Measurements from ENCODE around the gene CPE. TPM values are rescaled to one million over a fixed set of nuclear protein-coding genes. Genes with fewer than 3 reads are reported as not detected.

CPE gene
- polyA plus RNA-seq, 1 of the 3 experiments (the other 2 are of a cell fraction) = 18.2 TPM

DNA sequence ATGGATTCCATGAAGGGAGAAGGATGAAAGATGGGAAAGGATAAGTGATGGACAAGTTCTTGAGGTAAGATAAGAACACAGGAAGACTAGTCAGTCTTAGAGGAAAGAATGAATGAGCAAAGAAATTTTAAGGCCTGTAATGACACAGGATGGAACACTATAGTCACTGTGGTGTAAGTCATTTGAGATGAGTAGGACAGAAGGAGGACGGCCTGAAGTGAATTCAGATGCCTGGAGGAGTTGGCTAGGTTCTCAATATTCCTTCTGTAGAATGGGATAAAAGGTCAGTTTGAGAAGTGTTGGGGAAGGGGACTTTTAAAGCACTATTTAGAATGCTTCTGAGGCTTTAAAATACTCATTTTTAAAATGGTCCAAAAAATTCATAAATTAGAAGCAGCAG, 47.4 kb upstream of the CPE start (continued):
- no peak for TF ChIP-seq TCF12 (IDR thresholded peaks at IDR 0.05)
- TF ChIP-seq JUND (IDR thresholded peaks at IDR 0.05) = no peak
- TF ChIP-seq GATA2 (CRISPR knock-in tag; IDR thresholded peaks at IDR 0.05) = no peak
- TF ChIP-seq MXI1 (IDR thresholded peaks at IDR 0.05; ENCODE audit: low read depth, low read length) = no peak
- TF ChIP-seq SMC3 (IDR thresholded peaks at IDR 0.05; ENCODE audit: low read depth, low read length) = no peak
- no peak for TF ChIP-seq TEAD4 (IDR thresholded peaks at IDR 0.05; ENCODE audit: borderline replicate concordance, insufficient read depth)
- no peak for TF ChIP-seq EZH2phosphoT487 (IDR thresholded peaks at IDR 0.05; ENCODE audit: borderline replicate concordance, low read depth)

DNA sequence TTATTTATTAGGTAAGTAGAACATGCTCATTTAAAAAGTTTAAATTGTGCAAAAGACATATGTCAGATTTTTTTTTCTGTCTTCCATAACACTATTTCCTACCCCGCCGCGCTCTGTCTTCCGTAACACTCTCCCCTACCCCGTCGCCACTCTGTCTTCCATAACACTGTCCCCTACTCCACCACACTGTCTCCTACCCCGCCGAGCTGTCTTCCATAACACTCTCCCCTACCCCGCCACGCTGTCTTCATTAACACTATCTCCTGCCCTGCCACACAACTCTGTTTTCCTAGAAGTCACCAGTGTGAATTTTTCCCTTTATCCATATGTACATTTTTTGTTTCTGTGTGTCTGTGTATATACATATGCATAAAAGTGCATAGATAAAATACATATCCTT, 47.0 kb upstream of the CPE start:
- Histone ChIP-seq H3K9ac (no peak overlapping the region), H3K4me2 (no peak overlapping the region), H3K9me3 (no peaks in the 10 kb centered on the region), H3K4me1 (ENCODE audit: control insufficient read depth in 1 of 2, insufficient read depth in 2 of 2, low read depth in 1 of 2, low read length in 1 of 2) (peaks cover 0 to 14% of the 10 kb centered on the region in 2 experiments; a peak in 2 of 4 replicates), H3K27ac (ENCODE audit: low read depth in 2 of 2, low read length in 1 of 2) (no peak overlapping the region), H3K36me3 (replicated peaks in 1 of 2; ENCODE audit: control insufficient read depth in 1 of 2, insufficient read depth in 2 of 2, low read length in 1 of 2) (peaks cover 10 to 41% of the 10 kb centered on the region in 2 experiments), H2AFZ (ENCODE audit: low read depth) (no peak overlapping the region), H3K9me2 (no peaks in the 10 kb centered on the region), H3K4me3 (ENCODE audit: low read depth in 2 of 2, low read length in 1 of 2) (no peak overlapping the region), H3F3A (replicated peaks; ENCODE audit: insufficient read depth) (no peaks in the 10 kb centered on the region), H3K27me3 (ENCODE audit: insufficient read depth) (no peaks in the 10 kb centered on the region), H3K79me2 (ENCODE audit: insufficient read depth) (peaks cover 61% of the 10 kb centered on the region), H4K20me1 (ENCODE audit: insufficient read depth) (no peaks in the 10 kb centered on the region)
- DNase-seq = no peak
- TF ChIP-seq ELF1 (IDR thresholded peaks at IDR 0.05) = no peak
- TF ChIP-seq, protein P1, sequence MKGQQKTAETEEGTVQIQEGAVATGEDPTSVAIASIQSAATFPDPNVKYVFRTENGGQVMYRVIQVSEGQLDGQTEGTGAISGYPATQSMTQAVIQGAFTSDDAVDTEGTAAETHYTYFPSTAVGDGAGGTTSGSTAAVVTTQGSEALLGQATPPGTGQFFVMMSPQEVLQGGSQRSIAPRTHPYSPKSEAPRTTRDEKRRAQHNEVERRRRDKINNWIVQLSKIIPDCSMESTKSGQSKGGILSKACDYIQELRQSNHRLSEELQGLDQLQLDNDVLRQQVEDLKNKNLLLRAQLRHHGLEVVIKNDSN (IDR thresholded peaks at IDR 0.05; ENCODE audit: borderline replicate concordance, low read depth) = no peak
- TF ChIP-seq, protein P2, sequence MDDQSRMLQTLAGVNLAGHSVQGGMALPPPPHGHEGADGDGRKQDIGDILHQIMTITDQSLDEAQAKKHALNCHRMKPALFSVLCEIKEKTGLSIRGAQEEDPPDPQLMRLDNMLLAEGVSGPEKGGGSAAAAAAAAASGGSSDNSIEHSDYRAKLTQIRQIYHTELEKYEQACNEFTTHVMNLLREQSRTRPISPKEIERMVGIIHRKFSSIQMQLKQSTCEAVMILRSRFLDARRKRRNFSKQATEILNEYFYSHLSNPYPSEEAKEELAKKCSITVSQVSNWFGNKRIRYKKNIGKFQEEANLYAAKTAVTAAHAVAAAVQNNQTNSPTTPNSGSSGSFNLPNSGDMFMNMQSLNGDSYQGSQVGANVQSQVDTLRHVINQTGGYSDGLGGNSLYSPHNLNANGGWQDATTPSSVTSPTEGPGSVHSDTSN (IDR thresholded peaks at IDR 0.05) = no peak
- TF ChIP-seq FOXM1 (IDR thresholded peaks at IDR 0.05; ENCODE audit: low read depth) = no peak
- no peak for TF ChIP-seq RFX5 (IDR thresholded peaks at IDR 0.05; ENCODE audit: low read length)
- TF ChIP-seq YY1 (IDR thresholded peaks at IDR 0.05; ENCODE audit: low read depth) = no peak
- TF ChIP-seq, protein P3, sequence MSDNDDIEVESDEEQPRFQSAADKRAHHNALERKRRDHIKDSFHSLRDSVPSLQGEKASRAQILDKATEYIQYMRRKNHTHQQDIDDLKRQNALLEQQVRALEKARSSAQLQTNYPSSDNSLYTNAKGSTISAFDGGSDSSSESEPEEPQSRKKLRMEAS (IDR thresholded peaks at IDR 0.05; ENCODE audit: low read depth) = no peak
- TF ChIP-seq MEF2A (IDR thresholded peaks at IDR 0.05; ENCODE audit: borderline replicate concordance, low read depth) = no peak
- TF ChIP-seq, protein P4, sequence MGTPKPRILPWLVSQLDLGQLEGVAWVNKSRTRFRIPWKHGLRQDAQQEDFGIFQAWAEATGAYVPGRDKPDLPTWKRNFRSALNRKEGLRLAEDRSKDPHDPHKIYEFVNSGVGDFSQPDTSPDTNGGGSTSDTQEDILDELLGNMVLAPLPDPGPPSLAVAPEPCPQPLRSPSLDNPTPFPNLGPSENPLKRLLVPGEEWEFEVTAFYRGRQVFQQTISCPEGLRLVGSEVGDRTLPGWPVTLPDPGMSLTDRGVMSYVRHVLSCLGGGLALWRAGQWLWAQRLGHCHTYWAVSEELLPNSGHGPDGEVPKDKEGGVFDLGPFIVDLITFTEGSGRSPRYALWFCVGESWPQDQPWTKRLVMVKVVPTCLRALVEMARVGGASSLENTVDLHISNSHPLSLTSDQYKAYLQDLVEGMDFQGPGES (IDR thresholded peaks at IDR 0.05; ENCODE audit: low read depth, low read length) = no peak
- TF ChIP-seq RAD21 (IDR thresholded peaks at IDR 0.05; ENCODE audit: low read length) = no peak
- TF ChIP-seq FOXJ3 (CRISPR knock-in tag; IDR thresholded peaks at IDR 0.05) = no peak
- TF ChIP-seq EP300 (IDR thresholded peaks at IDR 0.05; ENCODE audit: borderline replicate concordance in 1 of 2, low read depth in 1 of 2, low read length in 1 of 2) = no peak
- TF ChIP-seq, protein P5, sequence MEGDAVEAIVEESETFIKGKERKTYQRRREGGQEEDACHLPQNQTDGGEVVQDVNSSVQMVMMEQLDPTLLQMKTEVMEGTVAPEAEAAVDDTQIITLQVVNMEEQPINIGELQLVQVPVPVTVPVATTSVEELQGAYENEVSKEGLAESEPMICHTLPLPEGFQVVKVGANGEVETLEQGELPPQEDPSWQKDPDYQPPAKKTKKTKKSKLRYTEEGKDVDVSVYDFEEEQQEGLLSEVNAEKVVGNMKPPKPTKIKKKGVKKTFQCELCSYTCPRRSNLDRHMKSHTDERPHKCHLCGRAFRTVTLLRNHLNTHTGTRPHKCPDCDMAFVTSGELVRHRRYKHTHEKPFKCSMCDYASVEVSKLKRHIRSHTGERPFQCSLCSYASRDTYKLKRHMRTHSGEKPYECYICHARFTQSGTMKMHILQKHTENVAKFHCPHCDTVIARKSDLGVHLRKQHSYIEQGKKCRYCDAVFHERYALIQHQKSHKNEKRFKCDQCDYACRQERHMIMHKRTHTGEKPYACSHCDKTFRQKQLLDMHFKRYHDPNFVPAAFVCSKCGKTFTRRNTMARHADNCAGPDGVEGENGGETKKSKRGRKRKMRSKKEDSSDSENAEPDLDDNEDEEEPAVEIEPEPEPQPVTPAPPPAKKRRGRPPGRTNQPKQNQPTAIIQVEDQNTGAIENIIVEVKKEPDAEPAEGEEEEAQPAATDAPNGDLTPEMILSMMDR (IDR thresholded peaks at IDR 0.05) = no peak
- 96% methylated on average over 10 of the region's 10 CpGs for WGBS (ENCODE audit: low lambda C conversion rate)
- POLR2A ChIA-PET = no interaction called here
- CTCF ChIA-PET = interaction anchor here (2.2 to 2.7 kb wide), 2 partner anchors 11 to 200 kb away, joined by 10 read pairs; no protein-coding TSS in a partner anchor
